ENCODE results near the gene ABHD15. TPM values are rescaled to one million over a fixed set of nuclear protein-coding genes. Genes with fewer than 3 reads are reported as not detected.

The ABHD15 gene
- polyA plus RNA-seq (2011; rRNA removed) (5.2 and 5.8 TPM in 2 replicates), polyA minus RNA-seq (2011; rRNA and poly(A)+ RNA removed) (4.6 and 7.3 TPM in 2 replicates)

GRCh38 chr17:29566473-29567303, at the start of gene ABHD15:
Gene ABHD15 (minus strand): TSS chr17:29567037. CDS start chr17:29566966, 71 bp downstream.
- CTCF ChIA-PET: interaction anchor here (0.9 to 4.7 kb wide), 7 partner anchors 11 to 443 kb away, joined by 3 to 30 read pairs (median 11); no protein-coding TSS in a partner anchor
- peaks cover 4% of the 10 kb centered on the region for H3K36me3 ChIP-seq (ENCODE audit: control insufficient read depth, insufficient read depth, low read length)
- no peak for DNase-seq (ENCODE audit: low read depth)
- no peaks in the 10 kb centered on the region for H3K27me3 ChIP-seq (ENCODE audit: control insufficient read depth, insufficient read depth, low read length)
- peak within 1 kb of the TSS; percentile 49 for H3K4me3 ChIP-seq (ENCODE audit: low read depth, low read length)
- no peak for TF ChIP-seq CTCF (IDR thresholded peaks at IDR 0.05; ENCODE audit: insufficient read depth, low read depth, low read length)
- POLR2A ChIA-PET: interaction anchor here (0.6 kb wide), 1 partner anchor 195 kb away, joined by 4 read pairs; no protein-coding TSS in a partner anchor

- Histone ChIP-seq H3K4me3 (ENCODE audit: low read depth, low read length) (peak overlapping the region; percentile 31), H3K27me3 (ENCODE audit: control insufficient read depth, insufficient read depth, low read length) (no peaks in the 10 kb centered on the region), H3K36me3 (ENCODE audit: control insufficient read depth, insufficient read depth, low read length) (no peaks in the 10 kb centered on the region)
- DNase-seq (ENCODE audit: low read depth): no peak
- no peak for TF ChIP-seq CTCF (IDR thresholded peaks at IDR 0.05; ENCODE audit: insufficient read depth, low read depth, low read length)
- CTCF ChIA-PET: interaction anchor here (0.9 to 4.1 kb wide), 11 partner anchors 9 to 406 kb away, joined by 3 to 32 read pairs (median 4); partner anchors contain the start of genes ANKRD13B and SSH2
- POLR2A ChIA-PET: no interaction called here
These were observed 48.9 kb upstream of the ABHD15 start for GRCh38 chr17:29615492-29616299.

- CTCF ChIA-PET: interaction anchor here (0.9 to 4.1 kb wide), 7 partner anchors 10 to 407 kb away, joined by 3 to 32 read pairs (median 4); partner anchors contain the start of gene ANKRD13B
- no peak for TF ChIP-seq CTCF (IDR thresholded peaks at IDR 0.05; ENCODE audit: insufficient read depth, low read depth, low read length)
- POLR2A ChIA-PET: no interaction called here
- Histone ChIP-seq H3K4me3 (ENCODE audit: low read depth, low read length) (peak overlapping the region; percentile 31; the same call in 1 of the 2 replicates), H3K27me3 (ENCODE audit: control insufficient read depth, insufficient read depth, low read length) (no peaks in the 10 kb centered on the region), H3K36me3 (ENCODE audit: control insufficient read depth, insufficient read depth, low read length) (no peaks in the 10 kb centered on the region)
- no peak for DNase-seq (ENCODE audit: low read depth)
These were observed 48.2 kb upstream of the ABHD15 start for GRCh38 chr17:29615048-29615385.

GRCh38 chr17:29614349-29615047, 47.7 kb upstream of the ABHD15 start:
- Histone ChIP-seq H3K36me3 (ENCODE audit: control insufficient read depth, insufficient read depth, low read length) (no peaks in the 10 kb centered on the region), H3K4me3 (ENCODE audit: low read depth, low read length) (no peak overlapping the region), H3K27me3 (ENCODE audit: control insufficient read depth, insufficient read depth, low read length) (no peaks in the 10 kb centered on the region)
- DNase-seq (ENCODE audit: low read depth): no peak
- TF ChIP-seq CTCF (IDR thresholded peaks at IDR 0.05; ENCODE audit: insufficient read depth, low read depth, low read length): no peak
- ChIA-PET POLR2A (no interaction called here), CTCF (interaction anchor here (1.0 to 4.1 kb wide), 9 partner anchors 11 to 490 kb away, joined by 3 to 32 read pairs (median 4); partner anchors contain the start of gene ANKRD13B)

Data from BJ (cell line).